Body of pancreas (tissue), 4 donors: ENCODE measurements around the gene PAK5. TPM values are rescaled to one million over a fixed set of nuclear protein-coding genes. Genes with fewer than 3 reads are reported as not detected.

Experiments used
- ATAC-seq: fragments of 150-250 bp; one replicate; pipeline ENCODE4 v1.9.1; 2016
- DNase-seq, 4 donors: peaks; one replicate each; pipeline ENCODE4 v3.0.0-alpha.2; 2019
- H3K27ac ChIP-seq, 4 donors: fragments of 200-600 bp; sonication (generic); 1 replicate in 3 of 4; 2 replicates in 1 of 4; pipeline versions ENCODE4 v1.5.1 to v1.6.1; 2016 to 2019; ENCODE audit warnings: mild to moderate bottlenecking in 1 of 4, mixed read lengths in 1 of 4, moderate library complexity in 1 of 4
- H3K27me3 ChIP-seq, 2 donors: fragments of 200-600 bp; sonication (generic); one replicate each; pipeline ENCODE4 v1.6.0; 2016; ENCODE audit warnings: mild to moderate bottlenecking in 1 of 2
- H3K36me3 ChIP-seq, 2 donors: fragments of 200-600 bp; sonication (generic); replicated peaks in 1 of 2; 2 replicates each; pipeline ENCODE4 v1.5.1; 2016; ENCODE audit warnings: low read depth in 2 of 2; ENCODE audit not compliant: insufficient read depth in 1 of 2
- H3K4me1 ChIP-seq: fragments of 200-600 bp; sonication (generic); one replicate; pipeline ENCODE4 v1.6.0; 2016
- H3K4me3 ChIP-seq, 2 donors: fragments of 200-600 bp; sonication (generic); 1 replicate in 1 of 2; 2 replicates in 1 of 2; pipeline ENCODE4 v1.5.1; 2016 to 2019
- H3K9me3 ChIP-seq, 3 donors: fragments of 200-600 bp; sonication (generic); 1 replicate in 2 of 3; 2 replicates in 1 of 3; pipeline ENCODE4 v1.5.1; 2016
- POLR2A ChIP-seq, 3 donors: fragments of 450-650 bp; IDR thresholded peaks; one replicate each; pipeline ENCODE4 v1.6.1; 2016; ENCODE audit warnings: antibody characterized with exemption in 3 of 3, mild to moderate bottlenecking in 2 of 3
- WGBS, 2 donors: methylation state at CpG; one replicate each; pipeline ENCODE4 v1.1.5; 2017; 5-methylcytosine and 5-hydroxymethylcytosine counted together
- intact Hi-C: fragments of 100-400 bp; cut with DNase I; formaldehyde crosslinking; loops from one replicate; pipeline ENCODE4 v1.15.1; 2023
- total RNA-seq, 2 donors: library from RNA; depleted of rRNA; stranded (reverse); fragments of >200 nt; gene quantifications; one replicate each; pipeline ENCODE4 v1.1.0, GENCODE V29; 2016
- TF ChIP-seq, protein P1 (sequence below), 7 experiments: fragments of 450-650 bp in 4 of 7; fragments of 200-600 bp in 3 of 7; sonication (generic) in 3 of 7; IDR thresholded peaks; one replicate each; pipeline ENCODE4 v1.5.1; 2016 to 2019; ENCODE audit warnings: antibody characterized with exemption in 7 of 7

The PAK5 gene
- total RNA-seq, 2 donors from 2014 or later: 0.33 to 0.52 TPM

GRCh38 chr20:9566977-9567376 lies 271.9 kb downstream of the PAK5 start:
- TF ChIP-seq POLR2A (IDR thresholded peaks at IDR 0.05): no peak
- TF ChIP-seq, protein P1, sequence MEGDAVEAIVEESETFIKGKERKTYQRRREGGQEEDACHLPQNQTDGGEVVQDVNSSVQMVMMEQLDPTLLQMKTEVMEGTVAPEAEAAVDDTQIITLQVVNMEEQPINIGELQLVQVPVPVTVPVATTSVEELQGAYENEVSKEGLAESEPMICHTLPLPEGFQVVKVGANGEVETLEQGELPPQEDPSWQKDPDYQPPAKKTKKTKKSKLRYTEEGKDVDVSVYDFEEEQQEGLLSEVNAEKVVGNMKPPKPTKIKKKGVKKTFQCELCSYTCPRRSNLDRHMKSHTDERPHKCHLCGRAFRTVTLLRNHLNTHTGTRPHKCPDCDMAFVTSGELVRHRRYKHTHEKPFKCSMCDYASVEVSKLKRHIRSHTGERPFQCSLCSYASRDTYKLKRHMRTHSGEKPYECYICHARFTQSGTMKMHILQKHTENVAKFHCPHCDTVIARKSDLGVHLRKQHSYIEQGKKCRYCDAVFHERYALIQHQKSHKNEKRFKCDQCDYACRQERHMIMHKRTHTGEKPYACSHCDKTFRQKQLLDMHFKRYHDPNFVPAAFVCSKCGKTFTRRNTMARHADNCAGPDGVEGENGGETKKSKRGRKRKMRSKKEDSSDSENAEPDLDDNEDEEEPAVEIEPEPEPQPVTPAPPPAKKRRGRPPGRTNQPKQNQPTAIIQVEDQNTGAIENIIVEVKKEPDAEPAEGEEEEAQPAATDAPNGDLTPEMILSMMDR (IDR thresholded peaks at IDR 0.05): no peak
- 57 to 70% methylated on average over 1 of the region's 1 CpG for WGBS, 2 donors
- ATAC-seq: no peak

DNA sequence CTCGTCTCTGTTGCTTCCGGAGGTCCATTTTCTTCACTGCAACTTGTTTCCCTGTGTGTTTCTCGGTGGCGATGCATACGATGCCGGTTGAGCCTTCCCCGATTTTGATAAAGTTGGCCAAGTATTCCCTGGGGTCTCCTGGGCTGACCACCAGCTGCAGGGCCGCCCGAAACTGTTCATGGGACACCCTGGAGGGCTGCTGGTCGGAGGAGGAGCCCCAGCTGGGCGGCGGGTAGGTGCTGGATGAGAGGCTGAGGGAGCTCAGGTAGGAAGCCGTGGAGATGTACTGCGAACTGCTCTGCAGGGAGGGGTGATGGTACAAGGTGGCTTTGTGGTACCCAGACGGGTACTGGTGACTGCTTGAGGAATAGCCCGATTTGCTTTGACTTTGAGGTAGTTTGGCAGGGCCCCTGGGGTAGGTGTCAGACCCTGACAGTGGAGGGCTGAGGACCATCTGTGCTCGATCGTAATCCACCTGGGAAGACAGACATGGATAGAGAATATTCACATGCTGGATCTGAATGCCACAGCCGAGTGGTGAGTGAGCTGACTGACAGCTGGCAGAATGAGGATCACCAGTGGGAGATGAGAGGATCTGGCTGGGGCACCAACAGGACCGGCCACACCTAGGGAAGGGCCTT lies 272.8 kb downstream of the PAK5 start:
- no peaks in the 10 kb centered on the region for H3K36me3 ChIP-seq
- H3K9me3 ChIP-seq: no peaks in the 10 kb centered on the region
- no peak overlapping the region for H3K4me3 ChIP-seq
- no peak for TF ChIP-seq POLR2A (IDR thresholded peaks at IDR 0.05)
- TF ChIP-seq, protein P1 (IDR thresholded peaks at IDR 0.05): no peak
- intact Hi-C loops: no loop called here
- DNase-seq: no peak
- no peaks in the 10 kb centered on the region for H3K27me3 ChIP-seq
- no peak overlapping the region for H3K27ac ChIP-seq
- ATAC-seq: no peak
- H3K4me1 ChIP-seq: no peaks in the 10 kb centered on the region
- WGBS, 2 donors: 74 to 80% methylated on average over 20 of the region's 20 CpGs

More at GRCh38 chr20:9566977-9567376, 271.9 kb downstream of the PAK5 start:
- Histone ChIP-seq H3K27me3 (no peaks in the 10 kb centered on the region), H3K4me3 (no peak overlapping the region), H3K4me1 (no peaks in the 10 kb centered on the region), H3K36me3 (no peaks in the 10 kb centered on the region), H3K27ac (no peak overlapping the region), H3K9me3 (no peaks in the 10 kb centered on the region)
- intact Hi-C loops: no loop called here
- no peak for DNase-seq

- no peak for DNase-seq
- ATAC-seq: no peak
- H3K4me1 ChIP-seq: no peaks in the 10 kb centered on the region
- TF ChIP-seq, protein P1 (IDR thresholded peaks at IDR 0.05): no peak
- TF ChIP-seq POLR2A (IDR thresholded peaks at IDR 0.05): no peak
- no peaks in the 10 kb centered on the region for H3K9me3 ChIP-seq
- no peaks in the 10 kb centered on the region for H3K36me3 ChIP-seq
- 84 to 90% methylated on average over 4 of the region's 4 CpGs for WGBS, 2 donors
- intact Hi-C loops: no loop called here
- no peak overlapping the region for H3K4me3 ChIP-seq
- no peak overlapping the region for H3K27ac ChIP-seq
- no peaks in the 10 kb centered on the region for H3K27me3 ChIP-seq
Observed at GRCh38 chr20:9557411-9557810, 281.5 kb downstream of the PAK5 start.

DNA sequence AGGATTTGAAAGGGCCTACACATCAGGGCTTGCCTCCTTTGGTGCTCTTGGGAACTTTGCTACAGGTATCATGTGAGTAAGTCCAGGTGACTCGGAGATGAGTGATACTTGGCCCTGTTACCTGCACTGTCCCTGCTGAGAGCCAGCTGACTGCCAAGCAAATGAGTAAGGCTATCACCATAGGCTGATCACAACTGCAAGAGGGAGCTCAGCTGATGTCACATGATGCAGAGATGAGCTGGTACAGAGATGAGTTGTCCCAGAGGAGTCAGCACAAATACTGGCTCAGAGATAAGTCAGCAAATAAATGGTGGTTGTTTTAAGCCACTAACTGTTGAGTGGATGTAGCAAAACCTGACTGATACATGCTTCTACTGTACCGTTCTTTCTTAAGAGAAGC lies 283.1 kb downstream of the PAK5 start:
- Histone ChIP-seq H3K4me3 (no peak overlapping the region), H3K36me3 (no peaks in the 10 kb centered on the region), H3K9me3 (no peaks in the 10 kb centered on the region), H3K4me1 (no peaks in the 10 kb centered on the region), H3K27ac (no peak overlapping the region), H3K27me3 (no peaks in the 10 kb centered on the region)
- TF ChIP-seq, protein P1 (IDR thresholded peaks at IDR 0.05): no peak
- no peak for TF ChIP-seq POLR2A (IDR thresholded peaks at IDR 0.05)
- 60 to 73% methylated on average over 2 of the region's 2 CpGs for WGBS, 2 donors
- ATAC-seq (no peak), DNase-seq (no peak)
- intact Hi-C loops: no loop called here
